Measurements from ENCODE around the gene SEMA6C. TPM values are rescaled to one million over a fixed set of nuclear protein-coding genes. Genes with fewer than 3 reads are reported as not detected.
"Not testable (repeated sequence)": the region's sequence is repeated elsewhere in the genome, so short reads cannot be mapped to it uniquely, and the experiment has no call there.

Gene SEMA6C, protein sequence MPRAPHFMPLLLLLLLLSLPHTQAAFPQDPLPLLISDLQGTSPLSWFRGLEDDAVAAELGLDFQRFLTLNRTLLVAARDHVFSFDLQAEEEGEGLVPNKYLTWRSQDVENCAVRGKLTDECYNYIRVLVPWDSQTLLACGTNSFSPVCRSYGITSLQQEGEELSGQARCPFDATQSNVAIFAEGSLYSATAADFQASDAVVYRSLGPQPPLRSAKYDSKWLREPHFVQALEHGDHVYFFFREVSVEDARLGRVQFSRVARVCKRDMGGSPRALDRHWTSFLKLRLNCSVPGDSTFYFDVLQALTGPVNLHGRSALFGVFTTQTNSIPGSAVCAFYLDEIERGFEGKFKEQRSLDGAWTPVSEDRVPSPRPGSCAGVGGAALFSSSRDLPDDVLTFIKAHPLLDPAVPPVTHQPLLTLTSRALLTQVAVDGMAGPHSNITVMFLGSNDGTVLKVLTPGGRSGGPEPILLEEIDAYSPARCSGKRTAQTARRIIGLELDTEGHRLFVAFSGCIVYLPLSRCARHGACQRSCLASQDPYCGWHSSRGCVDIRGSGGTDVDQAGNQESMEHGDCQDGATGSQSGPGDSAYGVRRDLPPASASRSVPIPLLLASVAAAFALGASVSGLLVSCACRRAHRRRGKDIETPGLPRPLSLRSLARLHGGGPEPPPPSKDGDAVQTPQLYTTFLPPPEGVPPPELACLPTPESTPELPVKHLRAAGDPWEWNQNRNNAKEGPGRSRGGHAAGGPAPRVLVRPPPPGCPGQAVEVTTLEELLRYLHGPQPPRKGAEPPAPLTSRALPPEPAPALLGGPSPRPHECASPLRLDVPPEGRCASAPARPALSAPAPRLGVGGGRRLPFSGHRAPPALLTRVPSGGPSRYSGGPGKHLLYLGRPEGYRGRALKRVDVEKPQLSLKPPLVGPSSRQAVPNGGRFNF
- total RNA-seq, result 3.1 and 6.2 TPM in 2 replicates

DNA sequence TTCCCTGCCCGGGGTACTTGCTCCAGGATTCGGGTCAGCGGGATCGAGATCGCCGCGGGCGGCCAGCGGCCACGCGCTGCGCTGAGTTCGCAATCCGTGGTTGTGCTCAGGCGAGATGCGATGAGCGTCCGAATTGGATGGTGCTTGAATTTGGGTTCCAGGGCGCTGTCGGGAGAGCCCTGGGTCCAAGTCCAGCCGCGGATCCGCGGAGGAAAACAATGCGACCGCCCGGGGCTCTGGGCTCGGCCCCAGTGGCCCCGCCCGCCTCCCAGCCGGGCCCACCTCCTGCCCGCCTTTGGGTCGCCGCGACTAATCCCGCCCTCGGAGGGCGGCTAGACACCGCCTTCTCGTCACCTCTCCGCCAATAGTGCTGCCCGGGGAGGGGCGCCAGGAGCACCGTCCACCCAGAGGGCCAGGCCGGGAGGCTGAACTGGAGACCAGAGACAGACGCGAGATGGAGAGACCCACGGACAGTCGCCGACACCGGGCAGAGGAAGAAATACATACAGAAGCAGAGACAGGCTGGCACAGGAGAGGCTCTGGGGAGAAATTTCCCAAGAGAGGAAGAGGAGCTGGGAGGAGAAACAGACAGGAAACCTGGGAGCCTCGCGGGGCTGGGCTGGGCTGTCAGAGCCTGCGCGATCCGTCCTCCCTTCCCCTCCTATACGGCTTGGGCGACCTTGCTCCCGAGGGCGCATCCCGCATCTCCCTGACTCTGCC lies at the start of gene SEMA6C:
TSS of gene SEMA6C (minus strand) at position 220 of the 720 bp plus-strand sequence. CDS start 4,010 bp downstream, outside the sequence.
- peak; percentile 73 to 94 for DNase-seq (ENCODE audit: low read depth in 2 of 2)

GRCh38 chr1:151194894-151195594 lies 48.6 kb upstream of the SEMA6C start:
- peak; percentile 38 to 78 for DNase-seq (ENCODE audit: low read depth in 2 of 2)

GRCh38 chr1:151193856-151194255 lies 47.4 kb upstream of the SEMA6C start:
- DNase-seq (ENCODE audit: low read depth in 2 of 2), result no peak

DNA sequence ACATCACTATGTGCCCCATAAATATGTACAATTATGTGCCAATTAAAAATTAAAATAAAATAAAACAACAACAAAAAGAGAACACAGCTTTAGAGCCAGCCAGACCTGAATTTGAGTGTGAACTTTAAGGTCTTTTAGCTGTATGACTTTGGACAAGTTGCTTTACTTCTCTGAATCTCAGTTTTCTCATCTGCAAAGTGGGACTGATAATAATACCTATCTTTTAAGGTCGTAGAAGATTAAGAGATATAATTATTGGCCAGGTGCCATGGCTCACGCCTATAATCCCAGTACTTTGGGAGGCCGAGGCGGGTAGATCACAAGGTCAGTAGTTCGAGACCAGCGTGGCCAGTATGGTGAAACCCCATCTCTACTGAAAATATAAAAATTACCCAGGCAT lies 46.9 kb upstream of the SEMA6C start:
- no peak for DNase-seq (ENCODE audit: low read depth in 2 of 2)

GRCh38 chr1:151192047-151192446 lies 45.6 kb upstream of the SEMA6C start:
- no peak for DNase-seq (ENCODE audit: low read depth in 2 of 2)

DNA sequence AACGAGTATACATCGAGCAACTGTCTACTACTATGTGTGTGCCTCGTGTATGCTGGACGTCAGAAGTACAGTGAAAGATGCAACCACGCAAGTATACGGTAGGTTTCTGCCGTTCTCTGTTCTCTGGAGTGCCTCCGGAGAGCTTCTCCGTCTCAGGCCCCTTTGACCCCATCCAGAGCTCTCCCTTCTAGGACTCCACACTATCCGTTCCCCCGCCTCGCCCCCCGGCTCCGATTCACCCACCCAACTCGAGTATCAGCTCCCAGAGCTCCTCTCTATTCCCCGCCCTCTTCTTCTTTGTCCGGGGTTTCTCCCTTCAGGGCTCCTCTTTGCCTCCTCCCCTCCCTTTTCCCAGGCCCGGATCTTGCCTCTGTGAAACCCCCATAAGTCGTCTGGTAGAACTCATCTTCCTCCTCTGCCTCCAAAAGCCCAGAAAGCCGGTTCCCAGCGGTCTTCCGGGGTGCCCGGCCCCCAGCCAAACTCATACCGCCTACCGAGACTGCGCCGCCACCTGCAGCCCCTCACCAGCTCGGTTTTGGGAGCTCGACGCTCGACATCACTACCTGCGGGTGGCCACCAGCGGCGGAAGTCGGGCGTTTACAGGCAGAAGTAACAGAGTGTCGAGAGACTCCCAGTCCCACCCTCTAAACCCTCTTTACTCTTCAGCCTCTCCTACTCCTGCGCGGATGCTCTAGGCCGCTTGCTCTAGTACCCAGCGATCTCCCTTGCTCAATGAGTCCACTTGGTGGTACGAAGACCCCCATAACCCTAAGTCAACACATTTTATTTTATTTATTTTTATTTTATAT lies 43.4 kb upstream of the SEMA6C start, which contains the start of gene VPS72:
TSS of gene VPS72 (minus strand) at position 561 of the 809 bp plus-strand sequence. CDS start at position 485, 76 bp downstream.
- DNase-seq (ENCODE audit: low read depth in 2 of 2), result peak; percentile 79 to 91

GRCh38 chr1:151188667-151189066 lies 42.2 kb upstream of the SEMA6C start:
- not testable (repeated sequence) for DNase-seq (ENCODE audit: low read depth in 2 of 2)

GRCh38 chr1:151187205-151187604 lies 40.8 kb upstream of the SEMA6C start:
- DNase-seq (ENCODE audit: low read depth in 2 of 2), result no peak

- no peak for DNase-seq (ENCODE audit: low read depth in 2 of 2)
These were observed 37.8 kb upstream of the SEMA6C start for GRCh38 chr1:151184211-151184610.

- no peak for DNase-seq (ENCODE audit: low read depth in 2 of 2)
These were observed 30.1 kb upstream of the SEMA6C start for GRCh38 chr1:151176514-151177045.

DNA sequence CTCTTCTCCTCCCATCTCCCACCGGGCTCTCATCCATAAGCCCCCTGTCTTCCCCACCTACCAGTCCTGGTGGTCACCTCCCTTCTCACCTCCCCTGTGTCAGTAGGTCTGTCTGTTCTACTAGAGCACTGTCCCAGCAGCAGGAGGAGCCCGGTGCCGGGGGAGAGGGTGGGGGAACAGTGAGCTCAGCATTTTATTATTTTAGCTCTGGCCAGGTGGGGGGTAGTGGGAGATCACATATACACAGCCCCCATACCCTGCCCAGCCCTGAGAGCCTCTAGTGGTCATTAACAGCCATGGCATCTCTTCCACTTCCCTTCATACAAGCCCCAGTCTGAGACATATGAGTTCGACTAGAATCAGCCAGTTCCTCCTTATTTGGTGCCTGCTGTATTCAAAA lies 29.4 kb upstream of the SEMA6C start, which contains the start of gene TMOD4:
TSS of gene TMOD4 (minus strand) at position 119 of the 400 bp plus-strand sequence. CDS start 1,106 bp downstream, outside the sequence.
- peak in 1 of 2 donors; percentile 45 for DNase-seq (ENCODE audit: low read depth in 2 of 2)

- DNase-seq (ENCODE audit: low read depth in 2 of 2), result peak in 1 of 2 donors; percentile 39
These were observed 28.8 kb upstream of the SEMA6C start for GRCh38 chr1:151175041-151175741.

- no peak for DNase-seq (ENCODE audit: low read depth in 2 of 2)
These were observed 24.8 kb upstream of the SEMA6C start for GRCh38 chr1:151171190-151171589.

DNA sequence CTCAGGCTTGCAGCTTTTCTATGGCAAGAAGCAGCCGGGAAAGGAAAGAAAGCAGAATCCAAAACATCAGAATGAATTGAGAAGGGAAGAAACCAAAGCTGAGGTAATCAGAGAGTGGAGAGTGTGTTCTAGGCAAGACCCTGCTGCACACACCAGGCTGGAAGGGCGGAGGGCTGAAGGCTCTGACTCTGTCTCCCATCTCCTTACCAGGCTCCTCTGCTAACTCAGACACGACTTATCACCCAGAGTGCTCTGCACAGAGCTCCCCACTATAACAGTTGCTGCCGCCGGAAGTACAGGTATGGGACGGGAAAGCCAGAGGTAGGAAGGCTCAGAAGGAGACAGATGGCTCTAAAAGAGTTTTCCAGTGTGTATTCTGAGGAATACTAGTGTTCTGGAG lies 20.7 kb upstream of the SEMA6C start:
- DNase-seq (ENCODE audit: low read depth in 2 of 2), result no peak

- peak in 1 of 2 donors; percentile 35 for DNase-seq (ENCODE audit: low read depth in 2 of 2)
These were observed 20.1 kb upstream of the SEMA6C start for GRCh38 chr1:151166505-151166956.

GRCh38 chr1:151165738-151166504 lies 19.5 kb upstream of the SEMA6C start, which contains the start of the genes LYSMD1 and SCNM1:
Gene LYSMD1 (minus strand): TSS chr1:151165902. CDS start chr1:151165258, 644 bp downstream.
Gene SCNM1 (plus strand): TSS chr1:151166144. CDS start chr1:151166153, 9 bp downstream.
- DNase-seq (ENCODE audit: low read depth in 2 of 2), result peak; percentile 95 to 99

DNA sequence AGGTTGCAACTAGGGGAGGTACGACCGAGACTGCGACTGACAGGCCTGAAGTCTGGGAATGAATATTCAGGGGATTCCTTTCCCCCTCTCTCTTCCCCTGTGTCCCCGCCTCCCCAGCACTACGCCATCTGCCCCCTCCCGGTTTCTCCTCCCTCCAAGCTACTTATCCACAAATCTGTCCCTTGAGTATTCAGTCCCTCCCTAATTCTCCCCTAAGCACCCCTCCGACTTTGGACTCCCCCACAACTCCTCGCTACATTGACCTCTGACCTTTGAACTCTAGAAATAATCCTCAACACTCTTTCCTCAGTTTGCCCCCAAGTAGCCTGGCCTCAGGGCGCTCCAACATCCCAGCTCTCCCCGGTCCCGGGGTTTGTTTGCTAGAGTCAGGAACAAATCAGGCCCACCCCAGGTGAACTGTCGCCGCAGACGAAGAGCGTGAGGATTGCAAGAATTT lies 18.9 kb upstream of the SEMA6C start:
- peak in 1 of 2 donors; percentile 56 for DNase-seq (ENCODE audit: low read depth in 2 of 2)
